Skin of body (tissue), 2 donors: ENCODE data around the gene N4BP3. TPM values are rescaled to one million over a fixed set of nuclear protein-coding genes. Genes with fewer than 3 reads are reported as not detected.

ENCODE experiments used
- DNase-seq: peaks from one replicate; lab custom pipeline; 2025; lab: John Stamatoyannopoulos, UW
- total RNA-seq: library from RNA; depleted of rRNA; stranded (reverse); fragments of >200 nt; gene quantifications from one replicate; pipeline ENCODE4 v1.2.3, GENCODE V29; 2014

The N4BP3 gene
- total RNA-seq, 1 donor from 2014 or later = 4.6 TPM

DNA sequence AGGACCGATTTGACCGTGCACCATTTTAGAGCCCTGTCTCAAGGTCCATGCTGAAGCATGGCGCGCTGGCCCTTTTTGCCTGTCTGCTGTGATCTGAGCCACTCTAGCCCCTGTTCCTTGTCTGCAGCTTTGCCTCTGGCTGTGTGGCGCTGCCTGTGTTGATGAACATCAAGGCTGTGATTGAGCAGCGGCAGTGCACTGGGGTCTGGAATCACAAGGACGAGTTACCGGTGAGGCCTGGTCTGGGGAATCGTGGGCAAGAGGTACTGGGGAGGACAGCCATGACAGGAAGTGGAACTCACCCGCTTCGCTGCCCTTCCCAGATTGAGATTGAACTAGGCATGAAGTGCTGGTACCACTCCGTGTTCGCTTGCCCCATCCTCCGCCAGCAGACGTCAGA, 34.1 kb downstream of the N4BP3 start:
- DNase-seq = no peak

- no peak for DNase-seq
Observed at GRCh38 chr5:178149199-178149932, 36.0 kb downstream of the N4BP3 start.

- DNase-seq = no peak
Observed at GRCh38 chr5:178150977-178151734, 37.8 kb downstream of the N4BP3 start.

- DNase-seq = no peak
Observed at GRCh38 chr5:178152491-178153444, 39.4 kb downstream of the N4BP3 start.

DNA sequence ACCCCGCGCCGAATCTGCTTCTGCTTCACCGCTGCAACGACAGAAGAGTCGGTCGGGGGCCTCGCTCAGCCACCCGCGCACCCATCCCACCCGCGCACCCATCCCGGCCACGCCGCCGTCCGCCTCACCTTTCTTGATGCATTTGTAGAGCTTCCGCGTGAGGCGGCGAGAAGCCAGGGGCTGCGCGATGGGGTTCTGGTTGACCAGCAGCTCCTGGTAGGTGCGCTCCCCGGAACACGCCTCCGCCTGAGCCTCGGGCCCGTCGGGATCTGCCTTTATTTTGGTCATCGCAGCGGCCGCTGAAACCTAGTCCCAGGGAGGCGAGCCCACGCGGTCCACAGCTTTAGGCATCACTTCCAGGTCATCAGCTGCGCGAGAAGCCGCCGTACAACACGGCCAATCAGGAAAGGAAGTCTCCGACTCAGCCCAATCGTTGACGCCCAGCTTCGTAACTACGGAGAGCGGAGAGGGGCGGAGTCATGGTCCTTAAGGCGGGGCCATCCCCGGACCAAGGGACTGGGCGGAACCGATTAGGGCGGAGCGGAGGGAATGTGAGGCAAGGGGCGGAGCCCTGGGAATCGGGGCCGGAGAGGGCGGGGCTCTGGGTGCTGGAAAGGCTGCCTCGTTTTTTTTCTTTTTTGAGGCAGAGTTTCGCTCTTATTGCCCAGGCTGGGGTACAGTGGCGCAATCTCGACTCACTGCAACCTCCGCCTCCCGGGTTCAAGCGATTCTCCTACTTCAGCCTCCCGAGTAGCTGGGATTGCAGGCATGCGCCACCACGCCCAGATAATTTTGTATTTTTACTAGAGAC, 40.4 kb downstream of the N4BP3 start, which contains the start of gene NHP2:
Gene NHP2, minus strand, starts transcription at position 356 of the 811 bp plus-strand sequence. Its CDS starts 68 bp downstream, at position 288.
- DNase-seq = peak; percentile 99

DNA sequence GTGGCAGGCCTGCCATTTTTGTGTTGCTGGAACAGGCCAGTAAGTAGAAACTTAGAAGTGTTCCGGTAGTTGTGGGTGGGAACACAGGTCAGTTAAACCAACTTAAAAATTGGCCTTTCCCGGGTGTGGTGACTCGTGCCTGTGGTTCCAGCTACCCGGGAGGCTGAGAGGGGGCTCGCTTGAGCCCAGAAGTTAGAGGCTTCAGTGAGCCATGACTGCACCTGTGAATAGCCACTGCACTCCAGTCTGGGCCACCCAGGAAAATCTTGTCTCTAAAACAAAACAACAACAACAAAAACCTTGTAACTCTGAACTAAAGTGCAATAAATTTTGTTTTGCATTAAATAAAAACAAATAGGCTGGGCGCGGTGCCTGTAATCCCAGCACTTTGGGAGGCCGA, 41.7 kb downstream of the N4BP3 start:
- DNase-seq = no peak

- no peak for DNase-seq
Observed at GRCh38 chr5:178160176-178160575, 46.8 kb downstream of the N4BP3 start.

DNA sequence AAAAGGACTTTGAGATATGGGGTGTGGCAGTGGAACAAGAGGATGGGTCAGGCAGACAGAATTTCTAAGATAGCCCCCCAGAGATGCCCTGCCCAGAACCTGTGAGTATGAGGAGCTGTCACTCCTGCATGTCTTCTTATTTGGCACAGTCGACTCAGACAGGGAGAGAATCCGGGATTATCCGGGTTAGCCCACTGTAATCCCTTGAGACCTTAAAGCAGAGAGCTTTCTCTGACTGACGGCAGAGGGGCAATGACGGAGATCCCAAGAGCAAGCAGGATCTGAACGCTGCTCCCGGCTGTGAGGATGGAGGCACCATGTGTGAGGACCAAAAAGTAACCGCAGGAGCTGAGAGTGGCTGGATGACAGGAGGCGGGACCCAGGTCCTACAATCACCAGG, 49.1 kb downstream of the N4BP3 start:
- DNase-seq = no peak

- DNase-seq = peak; percentile 52
Observed at GRCh38 chr5:178163772-178164735, 50.7 kb downstream of the N4BP3 start.

GRCh38 chr5:178165581-178165980, 52.2 kb downstream of the N4BP3 start:
- DNase-seq = no peak

DNA sequence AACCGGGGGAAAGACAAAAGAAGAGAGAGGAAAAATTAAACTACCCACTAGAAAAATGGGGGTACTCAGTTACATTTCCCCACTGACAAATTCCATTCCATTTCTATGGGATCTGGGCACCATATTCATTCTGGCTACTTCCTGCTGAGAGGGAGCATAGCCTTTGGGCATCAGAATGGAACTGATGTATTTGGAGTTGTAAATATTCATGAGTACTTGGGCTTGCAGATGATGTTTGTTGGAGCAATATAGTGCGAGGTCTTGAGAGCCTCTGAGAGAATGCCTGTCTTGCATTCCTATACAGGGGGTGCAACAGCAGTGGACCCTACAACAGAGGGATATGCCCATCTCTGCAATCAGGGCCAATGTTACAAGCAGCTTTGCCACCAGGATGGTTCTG, 57.1 kb downstream of the N4BP3 start:
- DNase-seq = no peak

- DNase-seq = no peak
Observed at GRCh38 chr5:178174456-178174855, 61.1 kb downstream of the N4BP3 start.

Other genes with a start within 250 kb of the N4BP3 start
- not detected for gene PROP1, start 117.3 kb upstream of the N4BP3 start, total RNA-seq
- 20.0 TPM for gene RMND5B, start 17.5 kb downstream of the N4BP3 start, total RNA-seq
- gene NHP2, start 40.4 kb downstream of the N4BP3 start, total RNA-seq = 52.7 TPM
- not detected for gene GMCL2, start 73.8 kb downstream of the N4BP3 start, total RNA-seq
- 48.6 TPM for gene HNRNPAB, start 91.0 kb downstream of the N4BP3 start, total RNA-seq
- 42.4 TPM for gene PHYKPL, start 119.3 kb downstream of the N4BP3 start, total RNA-seq